ENCODE measurements around the gene SDCCAG8. TPM values are rescaled to one million over a fixed set of nuclear protein-coding genes. Genes with fewer than 3 reads are reported as not detected.

The SDCCAG8 gene
- total RNA-seq, 2 donors from 2014 or later: 18.4 to 18.8 TPM

DNA sequence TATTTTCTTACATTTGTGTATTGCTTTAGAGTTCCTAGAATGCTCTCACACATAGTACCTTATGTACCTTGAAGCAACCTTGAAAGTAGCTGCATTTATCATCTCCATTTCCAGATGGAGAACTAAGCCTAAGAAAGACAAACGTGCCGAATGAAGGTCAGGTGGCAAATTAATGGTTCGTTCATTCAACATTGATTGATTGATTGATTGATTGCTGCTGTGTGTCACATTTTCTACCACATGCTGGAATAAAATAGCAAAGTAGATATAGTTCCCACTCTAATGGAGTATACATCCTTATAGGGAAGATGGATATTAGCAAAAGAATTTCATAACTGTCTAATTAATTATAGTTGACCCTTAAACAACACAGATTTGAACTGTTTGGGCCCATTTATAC lies 172.2 kb downstream of the SDCCAG8 start:
- H3K4me1 ChIP-seq: no peaks in the 10 kb centered on the region
- DNase-seq: no peak
- H3K9ac ChIP-seq (ENCODE audit: low read depth in 2 of 2, low read length in 2 of 2): no peak overlapping the region
- H3K27ac ChIP-seq: no peak overlapping the region
- no peak overlapping the region for H3K4me3 ChIP-seq
- no peaks in the 10 kb centered on the region for H3K27me3 ChIP-seq
- TF ChIP-seq, protein P1, sequence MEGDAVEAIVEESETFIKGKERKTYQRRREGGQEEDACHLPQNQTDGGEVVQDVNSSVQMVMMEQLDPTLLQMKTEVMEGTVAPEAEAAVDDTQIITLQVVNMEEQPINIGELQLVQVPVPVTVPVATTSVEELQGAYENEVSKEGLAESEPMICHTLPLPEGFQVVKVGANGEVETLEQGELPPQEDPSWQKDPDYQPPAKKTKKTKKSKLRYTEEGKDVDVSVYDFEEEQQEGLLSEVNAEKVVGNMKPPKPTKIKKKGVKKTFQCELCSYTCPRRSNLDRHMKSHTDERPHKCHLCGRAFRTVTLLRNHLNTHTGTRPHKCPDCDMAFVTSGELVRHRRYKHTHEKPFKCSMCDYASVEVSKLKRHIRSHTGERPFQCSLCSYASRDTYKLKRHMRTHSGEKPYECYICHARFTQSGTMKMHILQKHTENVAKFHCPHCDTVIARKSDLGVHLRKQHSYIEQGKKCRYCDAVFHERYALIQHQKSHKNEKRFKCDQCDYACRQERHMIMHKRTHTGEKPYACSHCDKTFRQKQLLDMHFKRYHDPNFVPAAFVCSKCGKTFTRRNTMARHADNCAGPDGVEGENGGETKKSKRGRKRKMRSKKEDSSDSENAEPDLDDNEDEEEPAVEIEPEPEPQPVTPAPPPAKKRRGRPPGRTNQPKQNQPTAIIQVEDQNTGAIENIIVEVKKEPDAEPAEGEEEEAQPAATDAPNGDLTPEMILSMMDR (IDR thresholded peaks at IDR 0.05): no peak
- no peaks in the 10 kb centered on the region for H3K9me3 ChIP-seq
- intact Hi-C loops (cut with DNase I): no loop called here
- H3K36me3 ChIP-seq: no peaks in the 10 kb centered on the region

DNA sequence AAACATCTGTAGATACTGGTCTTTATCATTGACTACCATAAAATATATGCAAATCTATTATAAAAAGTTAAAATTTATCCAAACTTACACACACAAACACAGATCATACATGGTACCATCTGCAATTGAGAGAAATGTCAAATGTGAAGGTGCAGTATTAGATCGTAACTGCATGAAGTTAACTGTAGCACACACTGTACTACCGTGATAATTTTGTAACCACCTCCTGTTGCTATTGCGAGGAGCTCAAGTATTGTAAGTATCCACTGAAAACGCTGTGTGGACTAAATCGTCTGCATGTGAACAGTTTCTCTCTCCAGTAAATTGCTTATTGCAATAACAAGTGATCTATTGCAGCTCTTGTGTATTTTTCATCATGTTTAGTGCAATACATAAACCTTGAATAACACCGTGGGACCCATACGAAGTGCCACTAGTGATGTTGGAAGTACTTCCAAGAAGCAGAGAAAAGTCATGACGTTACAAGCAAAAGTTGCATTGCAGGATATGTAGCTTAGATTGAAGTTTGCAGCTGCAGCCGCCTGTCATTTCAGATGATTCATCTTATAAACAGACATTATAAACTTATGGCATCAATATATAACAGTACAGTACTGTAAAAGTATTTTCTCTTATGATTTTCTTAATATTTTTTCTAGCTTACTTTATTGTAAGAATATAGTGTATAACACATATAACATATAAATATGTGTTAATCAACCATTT lies 172.9 kb downstream of the SDCCAG8 start:
- H3K9ac ChIP-seq (ENCODE audit: low read depth in 2 of 2, low read length in 2 of 2): no peak overlapping the region
- no peak overlapping the region for H3K27ac ChIP-seq
- no peak overlapping the region for H3K4me3 ChIP-seq
- intact Hi-C loops (cut with DNase I): no loop called here
- no peaks in the 10 kb centered on the region for H3K4me1 ChIP-seq
- no peak for DNase-seq
- H3K9me3 ChIP-seq: no peaks in the 10 kb centered on the region
- H3K27me3 ChIP-seq: no peaks in the 10 kb centered on the region
- TF ChIP-seq, protein P1 (IDR thresholded peaks at IDR 0.05): no peak
- no peaks in the 10 kb centered on the region for H3K36me3 ChIP-seq

DNA sequence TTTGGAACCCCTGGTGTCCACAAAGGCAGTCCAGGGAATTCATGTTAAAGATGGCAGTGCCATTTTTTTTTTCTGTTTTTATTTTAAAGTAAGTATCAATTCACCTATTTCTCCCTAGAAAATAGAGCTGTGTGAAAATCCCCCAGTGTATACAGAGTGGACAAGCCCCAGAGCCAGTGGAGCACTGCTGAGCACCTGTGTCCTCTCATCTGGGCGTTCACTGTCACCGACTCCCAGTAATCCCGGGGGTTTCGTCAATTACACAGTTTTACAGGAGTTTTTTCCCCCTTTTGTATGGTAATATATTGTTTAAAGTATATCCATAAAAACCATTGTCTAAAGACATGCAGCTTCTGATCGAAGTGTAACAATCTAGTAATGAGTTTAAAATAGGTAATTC lies 175.8 kb downstream of the SDCCAG8 start:
- Histone ChIP-seq H3K4me1 (no peaks in the 10 kb centered on the region), H3K27ac (no peak overlapping the region), H3K4me3 (no peak overlapping the region), H3K36me3 (no peaks in the 10 kb centered on the region), H3K27me3 (no peaks in the 10 kb centered on the region), H3K9me3 (no peaks in the 10 kb centered on the region), H3K9ac (ENCODE audit: low read depth in 2 of 2, low read length in 2 of 2) (no peak overlapping the region)
- TF ChIP-seq, protein P1 (IDR thresholded peaks at IDR 0.05): no peak
- no peak for DNase-seq
- intact Hi-C loops (cut with DNase I): no loop called here

DNA sequence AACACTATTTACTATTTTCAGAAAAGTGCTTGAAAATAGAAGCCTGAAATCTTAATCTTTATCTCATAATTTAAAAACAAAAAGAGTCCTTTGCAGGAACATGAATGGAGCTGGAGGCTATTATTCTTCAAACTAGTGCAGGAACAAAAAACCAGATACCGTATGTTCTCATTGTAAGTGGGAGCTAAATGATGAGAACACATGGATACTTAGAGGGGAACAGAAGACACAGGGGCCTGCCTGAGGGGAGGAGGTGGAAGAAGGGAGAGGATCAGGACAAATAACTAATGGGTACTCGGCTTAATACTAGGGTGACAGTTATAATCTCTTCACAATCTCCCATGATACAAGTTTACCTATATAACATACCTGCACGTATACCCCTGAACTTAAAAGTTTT lies 176.3 kb downstream of the SDCCAG8 start:
- Histone ChIP-seq H3K9ac (ENCODE audit: low read depth in 2 of 2, low read length in 2 of 2) (no peak overlapping the region), H3K4me3 (no peak overlapping the region), H3K9me3 (no peaks in the 10 kb centered on the region), H3K27ac (no peak overlapping the region), H3K27me3 (no peaks in the 10 kb centered on the region), H3K4me1 (no peaks in the 10 kb centered on the region), H3K36me3 (no peaks in the 10 kb centered on the region)
- no peak for DNase-seq
- TF ChIP-seq, protein P1 (IDR thresholded peaks at IDR 0.05): no peak
- intact Hi-C loops (cut with DNase I): no loop called here

DNA sequence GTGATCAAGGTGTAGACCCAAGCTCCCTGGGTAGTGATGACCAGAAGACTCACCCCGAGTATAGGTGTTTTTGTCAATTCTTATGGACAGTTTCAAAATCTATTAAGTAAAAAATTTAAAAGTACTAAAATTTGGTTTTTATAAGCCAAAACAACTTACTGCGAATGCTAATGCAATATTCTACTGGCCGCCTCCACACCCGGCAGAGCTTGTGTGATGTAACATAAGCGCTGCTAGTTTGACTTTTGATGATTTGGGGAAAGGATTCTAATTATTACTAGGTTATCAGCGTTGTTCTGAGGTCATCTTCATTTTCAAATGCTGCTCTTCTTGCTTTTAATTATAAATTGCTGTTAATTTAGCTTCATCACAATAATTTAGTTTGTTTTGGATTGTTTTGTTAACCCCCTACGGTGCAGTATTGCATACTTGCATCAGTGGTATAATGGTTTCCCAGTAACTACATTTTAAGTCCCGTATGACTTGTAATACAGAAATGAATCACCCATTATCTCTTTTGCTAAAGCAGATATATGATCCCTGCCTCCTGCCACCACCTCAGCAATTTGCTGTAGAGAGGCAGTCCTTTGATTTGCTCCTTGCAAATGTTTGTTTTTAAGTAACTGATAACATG lies 178.0 kb downstream of the SDCCAG8 start:
- Histone ChIP-seq H3K27me3 (no peaks in the 10 kb centered on the region), H3K9ac (ENCODE audit: low read depth in 2 of 2, low read length in 2 of 2) (no peak overlapping the region), H3K9me3 (no peaks in the 10 kb centered on the region), H3K4me1 (no peaks in the 10 kb centered on the region), H3K36me3 (no peaks in the 10 kb centered on the region), H3K4me3 (no peak overlapping the region), H3K27ac (no peak overlapping the region)
- TF ChIP-seq, protein P1 (IDR thresholded peaks at IDR 0.05): no peak
- DNase-seq: no peak
- intact Hi-C loops (cut with DNase I): no loop called here
